Vagina (tissue), 2 donors: ENCODE data around the gene MX2.

ENCODE experiments used
- CTCF ChIP-seq, 3 experiments: fragments of 450-650 bp in 2 of 3; fragments of 200-600 bp in 1 of 3; sonication (generic) in 1 of 3; IDR thresholded peaks; one replicate each; pipeline ENCODE4 v1.5.1; 2017 to 2019; ENCODE audit warnings: antibody characterized with exemption in 3 of 3, mild to moderate bottlenecking in 2 of 3, moderate library complexity in 2 of 3
- POLR2A ChIP-seq, 2 donors: fragments of 450-650 bp; IDR thresholded peaks; one replicate each; pipeline ENCODE4 v1.6.1; 2017; ENCODE audit warnings: antibody characterized with exemption in 2 of 2, mild to moderate bottlenecking in 2 of 2, moderate library complexity in 2 of 2
- POLR2AphosphoS5 ChIP-seq, 2 donors: sonication (generic); formaldehyde crosslinking; IDR thresholded peaks; one replicate each; pipeline ENCODE4 v1.9.0; 2017; ENCODE audit warnings: antibody characterized with exemption in 2 of 2, mild to moderate bottlenecking in 2 of 2, low read depth in 1 of 2; ENCODE audit not compliant: insufficient read depth in 1 of 2

GRCh38 chr21:41325138-41325912 is 36.5 kb upstream of the MX2 start:
- no peak for TF ChIP-seq POLR2AphosphoS5 (IDR thresholded peaks at IDR 0.05; ENCODE audit: insufficient read depth in 1 of 2, low read depth in 1 of 2)
- no peak for TF ChIP-seq CTCF (IDR thresholded peaks at IDR 0.05)
- TF ChIP-seq POLR2A (IDR thresholded peaks at IDR 0.05) = no peak
